ENCODE results near the gene GGT7. TPM values are rescaled to one million over a fixed set of nuclear protein-coding genes. Genes with fewer than 3 reads are reported as not detected.

Gene GGT7
- total RNA-seq, 1 donor from 2014 or later = 25.5 TPM

DNA sequence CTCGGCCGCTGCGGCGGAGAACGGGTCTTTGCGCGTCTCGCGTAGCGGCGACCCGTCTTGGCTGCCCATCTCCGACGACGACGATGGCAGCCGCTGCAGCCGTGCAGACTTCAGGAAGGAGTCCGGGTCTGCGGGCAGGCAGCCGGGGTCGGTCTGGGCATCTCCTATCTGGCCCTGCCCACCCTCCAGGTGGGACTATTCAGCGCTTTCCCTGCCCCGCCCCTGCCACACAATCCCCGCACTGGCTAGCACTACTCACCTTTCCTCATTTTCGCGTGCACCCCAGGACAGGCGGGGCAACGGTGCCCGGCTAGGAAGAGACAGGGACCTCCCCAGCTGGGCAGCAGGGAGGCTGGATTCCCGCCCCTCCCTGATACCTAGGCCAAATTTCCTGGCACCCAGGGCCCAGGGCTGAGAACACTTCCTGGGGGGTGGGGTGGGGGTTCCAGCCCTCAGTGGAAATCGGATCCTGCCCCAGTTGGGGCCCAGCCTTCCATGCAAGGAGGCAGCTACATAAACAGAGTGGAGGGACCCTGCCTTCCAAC, 9.2 kb downstream of the GGT7 start:
- Histone ChIP-seq H3K27me3 (no peaks in the 10 kb centered on the region), H3K36me3 (peaks cover 28 to 37% of the 10 kb centered on the region in 2 donors), H3K4me1 (no peaks in the 10 kb centered on the region), H3K9me3 (no peaks in the 10 kb centered on the region), H3K27ac (no peak overlapping the region), H3K4me3 (no peak overlapping the region)
- TF ChIP-seq, protein P1, sequence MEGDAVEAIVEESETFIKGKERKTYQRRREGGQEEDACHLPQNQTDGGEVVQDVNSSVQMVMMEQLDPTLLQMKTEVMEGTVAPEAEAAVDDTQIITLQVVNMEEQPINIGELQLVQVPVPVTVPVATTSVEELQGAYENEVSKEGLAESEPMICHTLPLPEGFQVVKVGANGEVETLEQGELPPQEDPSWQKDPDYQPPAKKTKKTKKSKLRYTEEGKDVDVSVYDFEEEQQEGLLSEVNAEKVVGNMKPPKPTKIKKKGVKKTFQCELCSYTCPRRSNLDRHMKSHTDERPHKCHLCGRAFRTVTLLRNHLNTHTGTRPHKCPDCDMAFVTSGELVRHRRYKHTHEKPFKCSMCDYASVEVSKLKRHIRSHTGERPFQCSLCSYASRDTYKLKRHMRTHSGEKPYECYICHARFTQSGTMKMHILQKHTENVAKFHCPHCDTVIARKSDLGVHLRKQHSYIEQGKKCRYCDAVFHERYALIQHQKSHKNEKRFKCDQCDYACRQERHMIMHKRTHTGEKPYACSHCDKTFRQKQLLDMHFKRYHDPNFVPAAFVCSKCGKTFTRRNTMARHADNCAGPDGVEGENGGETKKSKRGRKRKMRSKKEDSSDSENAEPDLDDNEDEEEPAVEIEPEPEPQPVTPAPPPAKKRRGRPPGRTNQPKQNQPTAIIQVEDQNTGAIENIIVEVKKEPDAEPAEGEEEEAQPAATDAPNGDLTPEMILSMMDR (IDR thresholded peaks at IDR 0.05) = no peak
- DNase-seq (ENCODE audit: low spot score in 2 of 2) = no peak
- intact Hi-C loops (cut with DNase I) = no loop called here

DNA sequence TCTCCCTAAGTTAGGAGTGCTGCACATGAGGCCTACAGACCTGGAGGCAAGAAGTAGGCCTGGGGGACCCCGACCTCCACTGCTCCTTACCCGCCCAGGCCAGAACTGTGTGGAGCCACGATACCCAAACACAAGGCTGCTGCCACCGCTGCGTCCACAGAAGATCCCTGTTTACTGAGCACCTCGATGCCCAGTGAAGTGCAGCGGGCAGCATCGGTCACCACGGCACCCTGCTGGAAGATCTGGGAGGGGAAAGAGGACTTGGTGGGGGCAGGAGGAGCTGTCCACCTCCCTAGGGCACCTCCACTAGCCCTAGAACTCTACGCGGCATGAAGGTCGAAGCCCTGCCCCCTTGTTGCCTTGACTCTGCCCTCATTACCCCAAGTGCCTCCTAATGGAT, 9.9 kb downstream of the GGT7 start:
- Histone ChIP-seq H3K27ac (no peak overlapping the region), H3K27me3 (no peaks in the 10 kb centered on the region), H3K36me3 (peaks cover 29 to 44% of the 10 kb centered on the region in 2 donors), H3K4me3 (no peak overlapping the region), H3K9me3 (no peaks in the 10 kb centered on the region), H3K4me1 (no peaks in the 10 kb centered on the region)
- TF ChIP-seq, protein P1 (IDR thresholded peaks at IDR 0.05) = no peak
- intact Hi-C loops (cut with DNase I) = no loop called here
- DNase-seq (ENCODE audit: low spot score in 2 of 2) = no peak

DNA sequence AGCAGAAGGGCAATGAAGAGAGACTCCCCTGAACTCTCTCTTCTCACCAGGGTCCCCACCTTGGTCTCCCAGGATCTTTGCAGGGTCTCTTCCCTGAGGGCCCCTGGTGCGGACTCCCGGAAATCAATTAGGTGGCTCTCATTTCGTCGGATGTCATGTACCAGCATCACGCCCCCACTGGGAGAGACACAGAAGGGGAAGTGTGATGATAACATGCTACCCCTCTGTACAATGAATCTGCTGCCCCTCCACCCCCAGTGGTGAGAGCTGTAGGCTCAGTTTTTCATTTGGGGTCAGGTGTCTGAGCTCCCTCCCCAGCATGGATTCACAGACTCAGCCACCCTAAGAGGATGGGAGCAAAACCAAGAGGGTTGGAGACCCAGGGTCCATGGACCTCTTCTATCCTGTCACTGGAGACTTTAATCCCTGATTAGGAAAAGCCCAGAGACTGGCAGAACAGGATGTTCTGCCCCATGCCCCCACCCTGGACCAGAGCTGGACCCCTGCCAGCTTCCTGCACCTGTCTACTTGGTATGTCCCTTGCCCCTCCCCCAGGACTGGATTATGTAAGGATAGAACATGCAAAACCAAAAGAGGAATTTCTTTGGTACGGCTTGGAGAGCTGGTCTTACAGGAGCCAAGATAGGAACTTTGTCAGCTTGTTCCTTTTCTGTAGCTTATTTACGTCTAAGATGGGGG, 11.1 kb downstream of the GGT7 start:
- H3K36me3 ChIP-seq = peaks cover 32 to 55% of the 10 kb centered on the region in 2 donors
- no peaks in the 10 kb centered on the region for H3K27me3 ChIP-seq
- no peak for DNase-seq (ENCODE audit: low spot score in 2 of 2)
- H3K4me1 ChIP-seq = no peaks in the 10 kb centered on the region
- intact Hi-C loops (cut with DNase I) = no loop called here
- no peaks in the 10 kb centered on the region for H3K9me3 ChIP-seq
- no peak overlapping the region for H3K27ac ChIP-seq
- no peak overlapping the region for H3K4me3 ChIP-seq
- TF ChIP-seq, protein P1 (IDR thresholded peaks at IDR 0.05) = no peak

DNA sequence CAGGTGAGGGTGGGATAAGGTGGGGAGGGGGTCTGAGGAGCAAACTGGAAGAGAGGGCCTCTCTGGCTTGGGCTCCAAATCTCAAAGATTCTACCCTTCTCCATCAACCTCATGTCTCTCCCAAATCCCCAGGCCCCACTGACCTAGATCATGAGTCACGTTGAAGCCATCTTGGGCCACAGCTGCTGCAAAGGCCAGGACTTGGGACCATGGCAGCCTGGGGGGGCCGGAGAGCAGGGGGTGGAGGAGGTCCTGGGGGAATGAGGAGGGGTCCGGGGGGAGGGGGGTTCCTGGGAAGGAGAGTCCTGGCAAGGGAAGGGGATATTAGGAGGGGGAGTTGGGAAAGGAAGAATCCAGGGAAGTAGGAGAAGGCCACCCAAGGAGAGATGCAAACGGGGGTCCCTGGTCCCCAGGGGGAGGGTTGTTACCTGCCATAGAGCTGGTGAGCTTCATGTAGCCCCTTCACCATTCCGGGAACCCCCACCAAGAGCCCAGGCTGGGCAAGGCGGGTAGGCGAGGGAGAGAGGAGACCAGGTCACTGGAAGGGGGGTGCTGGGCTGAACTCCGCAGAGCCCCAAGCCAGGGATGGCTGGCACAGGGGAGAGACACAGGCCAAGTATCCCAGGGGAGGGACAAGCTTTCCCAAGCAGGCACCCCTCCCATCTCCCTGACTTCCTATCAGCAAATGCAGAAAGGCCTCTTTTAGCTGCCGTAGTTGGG, 12.7 kb downstream of the GGT7 start:
- intact Hi-C loops (cut with DNase I) = no loop called here
- DNase-seq (ENCODE audit: low spot score in 2 of 2) = no peak
- Histone ChIP-seq H3K36me3 (peaks cover 38 to 63% of the 10 kb centered on the region in 2 donors), H3K9me3 (no peaks in the 10 kb centered on the region), H3K4me3 (no peak overlapping the region), H3K4me1 (no peaks in the 10 kb centered on the region), H3K27ac (no peak overlapping the region), H3K27me3 (no peaks in the 10 kb centered on the region)
- TF ChIP-seq, protein P1 (IDR thresholded peaks at IDR 0.05) = no peak

DNA sequence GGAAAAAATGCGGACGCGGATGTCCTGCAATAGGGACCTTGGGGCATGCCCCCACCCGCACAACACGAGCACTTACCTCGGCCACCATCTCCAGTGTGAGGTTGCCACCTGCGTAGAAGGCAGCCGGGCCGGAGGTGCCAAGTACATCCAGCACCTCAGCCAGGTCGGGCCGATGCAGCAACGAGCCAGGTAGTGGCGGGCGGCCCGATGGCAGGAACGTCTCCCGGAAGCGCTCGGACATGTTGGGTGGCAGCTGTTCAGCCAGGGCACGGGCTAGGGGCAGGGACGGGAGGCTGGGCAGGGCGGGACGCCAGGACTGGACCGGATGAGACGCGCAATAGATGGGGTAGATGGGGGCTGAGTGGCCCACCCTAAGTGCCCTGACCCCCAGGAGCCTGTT, 13.3 kb downstream of the GGT7 start:
- peaks cover 44 to 70% of the 10 kb centered on the region in 2 donors for H3K36me3 ChIP-seq
- H3K4me3 ChIP-seq = no peak overlapping the region
- TF ChIP-seq, protein P1 (IDR thresholded peaks at IDR 0.05) = no peak
- no peaks in the 10 kb centered on the region for H3K27me3 ChIP-seq
- H3K4me1 ChIP-seq = no peaks in the 10 kb centered on the region
- H3K27ac ChIP-seq = no peak overlapping the region
- no peak for DNase-seq (ENCODE audit: low spot score in 2 of 2)
- H3K9me3 ChIP-seq = no peaks in the 10 kb centered on the region
- intact Hi-C loops (cut with DNase I) = no loop called here

Measured in ascending aorta (tissue), 2 donors.